NCI-H2081 treated with DMSO at 0.1 percent for 48 hours (cell line): ENCODE measurements around the gene S100A8.
"Not testable (repeated sequence)": the region's sequence is repeated elsewhere in the genome, so short reads cannot be mapped to it uniquely, and the experiment has no call there.

Source experiments
- DNase-seq: peaks from one replicate; lab custom pipeline; 2025; lab: John Stamatoyannopoulos, UW

S100A8 gene

GRCh38 chr1:153415850-153416570 lies 25.1 kb upstream of the S100A8 start, which contains the start of gene S100A7A:
S100A7A (plus strand) TSS chr1:153416520; CDS start chr1:153418083, 1,563 bp downstream.
- no peak for DNase-seq

- not testable (repeated sequence) for DNase-seq
Measured at GRCh38 chr1:153413961-153414360, 23.1 kb upstream of the S100A8 start.

GRCh38 chr1:153407274-153407673 lies 16.4 kb upstream of the S100A8 start:
- not testable (repeated sequence) for DNase-seq

GRCh38 chr1:153405825-153406599 lies 15.1 kb upstream of the S100A8 start:
- not testable (repeated sequence) for DNase-seq

GRCh38 chr1:153404768-153405167 lies 13.9 kb upstream of the S100A8 start:
- DNase-seq, result no peak

GRCh38 chr1:153404086-153404635 lies 13.3 kb upstream of the S100A8 start:
- no peak for DNase-seq

- DNase-seq, result no peak
Measured at GRCh38 chr1:153403421-153404085, 12.7 kb upstream of the S100A8 start.

- DNase-seq, result no peak
Measured at GRCh38 chr1:153402226-153402625, 11.4 kb upstream of the S100A8 start.

GRCh38 chr1:153401461-153401860 lies 10.6 kb upstream of the S100A8 start:
- no peak for DNase-seq

GRCh38 chr1:153400244-153400643 lies 9.4 kb upstream of the S100A8 start:
- no peak for DNase-seq

- DNase-seq, result no peak
Measured at GRCh38 chr1:153399401-153400055, 8.7 kb upstream of the S100A8 start.

- no peak for DNase-seq
Measured at GRCh38 chr1:153397924-153398651, 7.2 kb upstream of the S100A8 start.

- no peak for DNase-seq
Measured at GRCh38 chr1:153397051-153397923, 6.4 kb upstream of the S100A8 start.

- DNase-seq, result no peak
Measured at GRCh38 chr1:153396461-153396860, 5.6 kb upstream of the S100A8 start.

- DNase-seq, result no peak
Measured at GRCh38 chr1:153395776-153396175, 4.9 kb upstream of the S100A8 start.

- DNase-seq, result no peak
Measured at GRCh38 chr1:153395136-153395685, 4.3 kb upstream of the S100A8 start.

GRCh38 chr1:153394391-153394790 lies 3.5 kb upstream of the S100A8 start:
- DNase-seq, result no peak

GRCh38 chr1:153393926-153394325 lies 3.1 kb upstream of the S100A8 start:
- no peak for DNase-seq

- no peak for DNase-seq
Measured at GRCh38 chr1:153392822-153393221, 1.9 kb upstream of the S100A8 start.

- DNase-seq, result no peak
Measured at GRCh38 chr1:153392258-153392657, 1.4 kb upstream of the S100A8 start.
